Cardiac muscle cell (in vitro differentiated cells and primary cell): Measurements from ENCODE around the gene NFASC. TPM values are rescaled to one million over a fixed set of nuclear protein-coding genes. Genes with fewer than 3 reads are reported as not detected.

ENCODE experiments used
- DNase-seq, 2 donors: peaks; one replicate each; pipeline versions ENCODE4 v3.0.0 to v3.0.0-alpha.2; 2010 to 2017; ENCODE audit warnings: low read depth in 1 of 2, low spot score in 1 of 2
- H3K27ac ChIP-seq: fragments of 200-600 bp; sonication (generic); 2 replicates; pipeline ENCODE4 v1.5.1; 2016
- H3K27me3 ChIP-seq: fragments of 200-600 bp; sonication (generic); 2 replicates; pipeline ENCODE4 v1.6.0; 2016; ENCODE audit warnings: control low read depth
- H3K36me3 ChIP-seq: fragments of 200-600 bp; sonication (generic); 2 replicates; pipeline ENCODE4 v1.5.1; 2016; ENCODE audit warnings: control low read depth
- H3K4me1 ChIP-seq: fragments of 200-600 bp; sonication (generic); 2 replicates; pipeline ENCODE4 v1.8.1; 2017; ENCODE audit warnings: low read depth, mild to moderate bottlenecking, mixed run types
- H3K4me3 ChIP-seq: fragments of 200-600 bp; sonication (generic); 2 replicates; pipeline ENCODE4 v1.5.1; 2016; ENCODE audit warnings: mild to moderate bottlenecking
- H3K9me3 ChIP-seq: fragments of 200-600 bp; sonication (generic); 2 replicates; pipeline ENCODE4 v1.5.1; 2017; ENCODE audit warnings: low read depth, mild to moderate bottlenecking, control low read depth
- CTCF ChIP-seq: IDR thresholded peaks from 2 replicates; pipeline ENCODE4 v1.5.1; 2012; ENCODE audit warnings: low read depth, mild to moderate bottlenecking, low read length
- polyA plus RNA-seq: library from polyadenylated mRNA; unstranded; fragments of >200 nt; fragmentation: Nextera tagmentation; extraction: Ambion mirVana; gene quantifications from 2 replicates; pipeline ENCODE4 v1.2.1, GENCODE V29; 2016
- total RNA-seq: library from RNA; depleted of rRNA; stranded (reverse); fragments of >200 nt; gene quantifications from 2 replicates; pipeline ENCODE4 v1.2.3, GENCODE V29; 2016

The NFASC gene
- total RNA-seq (0.07 and 0.63 TPM in 2 replicates), polyA plus RNA-seq (not detected in 2 replicates)

GRCh38 chr1:204870160-204870912, at the start of gene NFASC:
TSS of gene NFASC (plus strand) at chr1:204870862. CDS start at chr1:204944316, 73,454 bp downstream.
- no peaks in the 10 kb centered on the region for H3K27me3 ChIP-seq
- no peaks in the 10 kb centered on the region for H3K4me1 ChIP-seq
- TF ChIP-seq CTCF: no peak
- no peak within 1 kb of the TSS for H3K27ac ChIP-seq
- no peak within 1 kb of the TSS for H3K4me3 ChIP-seq
- H3K9me3 ChIP-seq: no peaks in the 10 kb centered on the region
- no peak for DNase-seq
- no peaks in the 10 kb centered on the region for H3K36me3 ChIP-seq

- Histone ChIP-seq H3K27ac (no peak overlapping the region), H3K4me1 (no peaks in the 10 kb centered on the region), H3K4me3 (no peak overlapping the region), H3K9me3 (no peaks in the 10 kb centered on the region), H3K36me3 (no peaks in the 10 kb centered on the region), H3K27me3 (peaks cover 20% of the 10 kb centered on the region)
- DNase-seq: peak in 1 of 2 donors; percentile 2
- TF ChIP-seq CTCF: no peak
Observed at GRCh38 chr1:204821476-204821875, 49.2 kb upstream of the NFASC start.

- TF ChIP-seq CTCF: no peak
- DNase-seq: no peak
- no peak overlapping the region for H3K27ac ChIP-seq
- peaks cover 24% of the 10 kb centered on the region for H3K27me3 ChIP-seq
- no peak overlapping the region for H3K4me3 ChIP-seq
- no peaks in the 10 kb centered on the region for H3K9me3 ChIP-seq
- H3K36me3 ChIP-seq: no peaks in the 10 kb centered on the region
- H3K4me1 ChIP-seq: no peaks in the 10 kb centered on the region
Observed at GRCh38 chr1:204821924-204822323, 48.7 kb upstream of the NFASC start.

GRCh38 chr1:204826970-204827369, 43.7 kb upstream of the NFASC start:
- H3K9me3 ChIP-seq: no peaks in the 10 kb centered on the region
- H3K27me3 ChIP-seq: peaks cover 58% of the 10 kb centered on the region
- no peak overlapping the region for H3K27ac ChIP-seq
- H3K4me3 ChIP-seq: no peak overlapping the region
- peak; percentile 9 to 62 for DNase-seq
- H3K4me1 ChIP-seq: no peaks in the 10 kb centered on the region
- no peak for TF ChIP-seq CTCF
- no peaks in the 10 kb centered on the region for H3K36me3 ChIP-seq

GRCh38 chr1:204828352-204828850, 42.3 kb upstream of the NFASC start:
- Histone ChIP-seq H3K4me1 (no peaks in the 10 kb centered on the region), H3K27me3 (peaks cover 66% of the 10 kb centered on the region), H3K4me3 (no peak overlapping the region), H3K36me3 (no peaks in the 10 kb centered on the region), H3K9me3 (no peaks in the 10 kb centered on the region), H3K27ac (no peak overlapping the region)
- TF ChIP-seq CTCF: no peak
- peak; percentile 49 to 88 for DNase-seq
